Keratinocyte (primary cell): ENCODE measurements around the gene BEGAIN.

Source experiments
- EZH2 ChIP-seq: IDR thresholded peaks from one replicate; pipeline ENCODE4 v1.6.1; 2012; ENCODE audit warnings: inconsistent platforms, mild to moderate bottlenecking, low read length, moderate library complexity
- TF ChIP-seq, protein P1 (sequence below), 3 experiments: IDR thresholded peaks in 1 of 3; conservative IDR thresholded peaks in 1 of 3; optimal IDR thresholded peaks in 1 of 3; 2 replicates in 2 of 3; 3 replicates in 1 of 3; pipeline versions ENCODE3 to v1.5.1; 2011; ENCODE audit warnings: low read length in 3 of 3, mild to moderate bottlenecking in 3 of 3, moderate library complexity in 2 of 3, control low read depth in 1 of 3, inconsistent platforms in 1 of 3; ENCODE audit not compliant: insufficient read depth in 2 of 3; ENCODE audit errors: extremely low read depth in 1 of 3

DNA sequence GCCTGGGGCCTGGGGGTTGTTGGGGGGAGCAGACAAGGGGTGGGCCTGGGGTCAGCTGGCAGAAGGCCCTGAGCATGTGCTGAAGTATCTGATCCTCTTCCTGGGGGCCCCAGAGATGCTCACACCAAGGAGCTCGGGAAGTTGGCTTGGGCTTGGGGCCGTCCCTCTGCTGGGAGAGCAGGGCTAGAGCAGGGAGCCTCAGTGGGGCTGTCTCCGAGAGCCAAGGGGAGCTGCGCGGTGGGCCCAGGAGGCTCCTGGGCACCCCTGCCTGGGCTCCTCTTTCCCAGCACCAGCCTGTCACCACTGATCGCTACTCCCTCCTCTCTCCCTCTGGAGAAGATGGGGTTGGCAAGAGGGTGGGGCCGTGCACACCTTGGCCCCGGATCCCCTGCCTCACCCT, 28.3 kb downstream of the BEGAIN start:
- TF ChIP-seq, protein P1, sequence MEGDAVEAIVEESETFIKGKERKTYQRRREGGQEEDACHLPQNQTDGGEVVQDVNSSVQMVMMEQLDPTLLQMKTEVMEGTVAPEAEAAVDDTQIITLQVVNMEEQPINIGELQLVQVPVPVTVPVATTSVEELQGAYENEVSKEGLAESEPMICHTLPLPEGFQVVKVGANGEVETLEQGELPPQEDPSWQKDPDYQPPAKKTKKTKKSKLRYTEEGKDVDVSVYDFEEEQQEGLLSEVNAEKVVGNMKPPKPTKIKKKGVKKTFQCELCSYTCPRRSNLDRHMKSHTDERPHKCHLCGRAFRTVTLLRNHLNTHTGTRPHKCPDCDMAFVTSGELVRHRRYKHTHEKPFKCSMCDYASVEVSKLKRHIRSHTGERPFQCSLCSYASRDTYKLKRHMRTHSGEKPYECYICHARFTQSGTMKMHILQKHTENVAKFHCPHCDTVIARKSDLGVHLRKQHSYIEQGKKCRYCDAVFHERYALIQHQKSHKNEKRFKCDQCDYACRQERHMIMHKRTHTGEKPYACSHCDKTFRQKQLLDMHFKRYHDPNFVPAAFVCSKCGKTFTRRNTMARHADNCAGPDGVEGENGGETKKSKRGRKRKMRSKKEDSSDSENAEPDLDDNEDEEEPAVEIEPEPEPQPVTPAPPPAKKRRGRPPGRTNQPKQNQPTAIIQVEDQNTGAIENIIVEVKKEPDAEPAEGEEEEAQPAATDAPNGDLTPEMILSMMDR (optimal IDR thresholded peaks at IDR 0.05 in 1 of 3, IDR thresholded peaks at IDR 0.05 in 1 of 3, conservative IDR thresholded peaks at IDR 0.05 in 1 of 3; ENCODE audit: extremely low read depth in 1 of 3, insufficient read depth in 2 of 3, low read length in 3 of 3), result no peak
- no peak for TF ChIP-seq EZH2
